HG02759 (cell line): ENCODE measurements around the gene PPP5C.
"Not testable (repeated sequence)": the region's sequence is repeated elsewhere in the genome, so short reads cannot be mapped to it uniquely, and the experiment has no call there.

Experiments used
- ATAC-seq: cut with Tn5 transposase; IDR thresholded peaks from one replicate; pipeline ENCODE4 v1.9.1; 2021; ENCODE audit warnings: mild to moderate bottlenecking, moderate library complexity; ENCODE audit not compliant: unreplicated experiment

The PPP5C gene

DNA sequence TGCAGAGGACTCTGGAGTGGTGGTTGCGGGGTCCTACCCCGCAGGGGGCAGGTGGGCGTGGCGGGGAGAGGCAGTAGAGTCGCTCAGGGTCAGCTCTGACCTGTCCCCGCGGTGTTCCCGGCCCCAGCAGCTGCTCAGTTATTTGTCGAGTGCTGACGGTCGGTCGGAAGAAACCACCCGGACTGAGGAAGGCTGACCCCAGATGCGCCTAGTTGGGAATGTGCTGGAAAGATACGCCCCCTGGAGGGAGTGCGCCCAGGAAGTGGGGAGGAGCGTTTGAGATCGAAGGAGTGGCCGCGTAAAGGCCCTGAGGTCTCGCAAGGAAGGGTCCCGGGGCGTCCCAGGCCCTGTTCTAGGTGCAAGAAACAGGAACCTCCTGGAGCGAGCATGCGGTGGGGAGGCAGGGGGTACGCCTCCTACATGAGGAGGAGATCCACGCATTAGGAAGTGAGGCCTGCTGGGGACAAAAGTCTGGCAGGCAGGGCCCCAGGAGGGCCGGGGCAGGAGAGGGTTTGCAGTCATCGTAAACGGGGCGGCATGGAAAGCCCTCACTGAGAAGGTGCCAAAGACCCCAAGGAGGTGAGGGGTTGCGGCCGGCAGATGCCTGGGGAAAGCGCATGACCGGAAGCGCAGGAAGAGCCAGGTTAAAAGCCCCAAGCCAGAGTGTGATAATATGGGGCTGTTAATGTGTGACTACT lies 57.3 kb downstream of the PPP5C start:
- no peak for ATAC-seq

DNA sequence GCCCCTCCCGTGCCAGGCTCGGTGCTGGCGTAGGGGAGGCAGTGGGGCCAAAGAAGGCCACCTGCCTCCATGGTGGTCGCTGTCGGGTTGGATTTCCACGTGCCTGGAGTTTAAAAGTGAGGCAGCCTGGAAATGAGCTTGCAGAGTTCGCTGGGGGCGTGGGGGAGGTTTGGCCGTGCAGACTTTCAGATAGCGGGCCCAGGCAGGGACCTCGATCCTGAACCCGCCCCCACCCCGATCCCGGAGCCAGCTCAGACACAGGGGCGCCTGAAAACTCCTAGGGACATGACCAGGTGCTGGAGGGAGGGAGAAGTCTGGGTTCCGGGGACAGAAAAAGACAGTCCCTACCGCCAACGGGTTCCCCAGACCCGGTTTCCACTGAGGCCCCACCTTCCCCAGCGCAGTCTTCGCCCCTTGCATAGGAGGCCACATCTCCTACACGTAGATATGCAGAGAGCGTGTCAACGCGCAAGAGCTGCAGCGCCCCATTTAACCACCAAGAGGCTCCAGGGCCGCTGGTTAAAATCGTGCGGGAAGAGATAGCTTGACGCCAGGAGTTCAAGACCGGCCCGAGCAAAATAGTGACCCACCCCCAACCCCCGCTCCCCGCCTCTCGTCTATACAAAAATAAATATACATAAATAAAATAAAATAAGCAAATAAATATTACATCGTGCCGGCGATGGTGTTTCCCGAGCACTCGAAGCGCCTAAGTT lies 58.0 kb downstream of the PPP5C start:
- no peak for ATAC-seq

DNA sequence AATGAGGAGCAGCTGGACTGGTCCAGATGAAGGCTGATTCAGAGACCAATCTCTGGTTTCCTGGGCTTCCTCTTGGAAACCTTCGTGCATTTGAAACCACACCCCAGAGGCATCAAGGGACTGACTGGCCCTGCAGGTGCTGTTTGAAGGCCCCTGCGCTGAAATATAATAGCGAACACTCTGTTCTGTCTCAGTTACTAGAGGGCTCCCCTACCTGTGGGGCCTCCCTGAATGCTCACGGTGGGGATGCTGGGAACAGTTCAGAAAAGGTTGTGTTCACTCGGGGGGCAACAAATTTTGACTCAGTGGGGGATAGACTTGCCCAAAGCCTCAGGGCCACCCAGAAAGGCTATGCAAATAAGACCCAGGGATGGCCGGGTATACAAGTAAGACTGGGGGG lies 60.1 kb downstream of the PPP5C start:
- ATAC-seq, result no peak

DNA sequence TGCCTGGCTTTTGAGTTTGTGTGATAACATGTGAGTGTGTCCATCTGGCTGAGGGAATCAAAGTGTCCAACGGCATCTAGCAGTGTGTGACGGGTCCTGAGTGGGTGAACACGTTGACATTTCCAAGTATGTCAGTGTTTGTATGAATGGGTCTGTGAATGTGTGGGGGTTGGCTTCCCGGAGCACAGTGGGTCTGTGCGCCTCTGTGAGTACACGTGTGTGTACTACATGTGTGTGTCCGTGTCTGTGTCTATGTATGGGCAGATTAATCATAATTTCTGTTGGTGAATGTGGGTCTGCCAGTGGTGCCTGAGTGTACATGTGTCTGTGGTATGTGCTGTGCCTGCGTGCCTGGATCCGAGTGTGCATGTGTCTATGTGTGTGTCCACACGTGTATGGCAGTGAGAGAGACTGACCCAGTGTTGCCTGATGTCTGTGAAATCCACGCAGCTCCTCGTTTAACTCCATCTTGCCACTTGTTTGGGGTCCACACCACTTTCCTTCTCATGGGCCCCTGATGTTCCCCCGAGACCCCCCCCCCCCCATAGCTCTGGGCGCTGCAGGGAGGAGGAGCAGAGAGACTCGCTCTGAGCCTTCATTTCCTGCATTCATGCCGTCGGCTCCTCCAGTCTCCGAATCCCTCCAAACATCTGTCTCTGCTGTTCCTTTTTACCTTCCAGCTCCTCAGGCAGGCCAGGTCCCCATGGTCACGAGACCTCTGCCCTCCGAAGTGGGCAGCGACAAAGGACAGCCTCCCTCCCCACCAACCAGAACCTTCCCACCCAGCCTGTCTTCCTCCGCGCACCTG lies 61.2 kb downstream of the PPP5C start:
- ATAC-seq, result no peak

DNA sequence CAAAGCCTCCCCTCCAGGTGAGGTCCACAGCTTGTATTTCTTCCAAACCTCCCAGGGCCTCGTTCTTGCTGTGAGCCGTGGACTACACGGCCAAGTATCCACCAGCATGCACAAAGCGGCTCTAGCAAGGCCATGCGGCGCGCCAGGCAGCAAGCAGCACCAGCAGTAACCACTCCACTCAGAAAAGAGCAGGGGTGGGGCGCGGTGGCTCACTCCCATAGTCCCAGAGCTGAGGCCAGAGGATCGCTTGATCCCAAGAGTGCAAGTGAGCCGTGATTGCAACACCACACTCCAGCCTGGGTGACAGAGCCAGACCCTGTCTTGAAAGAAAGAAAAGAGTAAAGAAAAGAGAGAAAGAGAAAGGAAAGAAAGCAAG lies 61.8 kb downstream of the PPP5C start:
- ATAC-seq, result no peak

DNA sequence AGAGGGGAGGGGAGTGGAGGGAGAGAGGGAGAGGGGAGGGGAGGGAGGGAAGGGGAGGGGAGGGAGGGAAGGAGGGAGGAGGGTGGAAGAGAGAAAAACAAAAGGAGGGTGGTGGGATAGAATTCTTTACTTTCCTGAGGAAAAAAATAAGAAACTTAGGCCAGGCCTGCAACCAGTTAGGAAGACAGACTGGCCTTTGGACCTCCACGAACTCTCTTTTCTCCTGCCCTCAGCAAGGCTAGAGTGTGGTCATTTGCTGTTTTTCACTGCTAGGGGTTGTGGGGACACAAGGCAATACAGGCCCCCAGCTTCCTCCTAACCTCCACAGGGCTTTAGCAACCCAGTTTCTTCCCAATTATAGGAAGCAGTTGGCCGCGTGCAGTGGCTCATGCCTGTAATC lies 62.3 kb downstream of the PPP5C start:
- ATAC-seq, result no peak

DNA sequence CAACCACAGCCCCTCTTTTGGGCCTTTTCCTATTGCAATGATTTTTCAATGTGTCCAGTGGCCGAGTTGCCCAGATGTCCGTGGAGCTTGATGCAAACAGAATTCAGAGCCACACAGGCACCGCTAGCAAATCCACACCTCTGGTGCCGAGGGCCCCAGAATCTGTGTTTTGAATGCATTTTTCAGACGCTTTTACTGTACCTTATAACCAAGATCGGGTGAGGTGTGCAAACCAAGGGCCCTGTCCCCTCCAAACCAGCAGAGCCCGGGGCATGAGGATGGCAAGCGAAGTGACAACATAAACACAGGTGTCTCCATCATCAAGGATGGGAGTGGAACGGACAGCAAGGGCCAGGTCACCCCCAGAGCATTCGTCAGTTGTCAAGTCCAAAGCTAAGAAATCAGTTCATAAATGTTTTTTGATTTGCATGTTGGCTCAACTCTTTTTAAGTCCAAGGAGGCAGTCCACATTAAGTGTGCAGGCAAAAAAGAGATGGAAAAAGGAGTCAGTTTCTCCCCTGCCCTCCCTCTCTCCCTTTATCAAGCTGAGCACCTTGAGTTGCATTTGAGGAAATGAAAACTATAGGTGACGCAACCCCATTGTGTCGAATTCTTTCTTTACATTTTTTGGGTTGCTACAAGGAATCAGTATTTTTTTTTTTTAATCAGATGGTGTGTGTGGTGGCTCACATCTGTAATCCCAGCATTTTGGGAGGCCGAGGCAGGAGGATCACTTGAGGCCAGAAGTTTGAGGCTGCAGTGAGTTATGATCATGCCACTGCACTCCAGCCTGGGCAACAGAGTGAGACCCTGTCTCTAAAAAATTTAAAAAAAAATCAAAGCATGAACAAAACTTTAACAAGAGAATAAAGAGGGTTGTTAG lies 63.6 kb downstream of the PPP5C start:
- no peak for ATAC-seq

DNA sequence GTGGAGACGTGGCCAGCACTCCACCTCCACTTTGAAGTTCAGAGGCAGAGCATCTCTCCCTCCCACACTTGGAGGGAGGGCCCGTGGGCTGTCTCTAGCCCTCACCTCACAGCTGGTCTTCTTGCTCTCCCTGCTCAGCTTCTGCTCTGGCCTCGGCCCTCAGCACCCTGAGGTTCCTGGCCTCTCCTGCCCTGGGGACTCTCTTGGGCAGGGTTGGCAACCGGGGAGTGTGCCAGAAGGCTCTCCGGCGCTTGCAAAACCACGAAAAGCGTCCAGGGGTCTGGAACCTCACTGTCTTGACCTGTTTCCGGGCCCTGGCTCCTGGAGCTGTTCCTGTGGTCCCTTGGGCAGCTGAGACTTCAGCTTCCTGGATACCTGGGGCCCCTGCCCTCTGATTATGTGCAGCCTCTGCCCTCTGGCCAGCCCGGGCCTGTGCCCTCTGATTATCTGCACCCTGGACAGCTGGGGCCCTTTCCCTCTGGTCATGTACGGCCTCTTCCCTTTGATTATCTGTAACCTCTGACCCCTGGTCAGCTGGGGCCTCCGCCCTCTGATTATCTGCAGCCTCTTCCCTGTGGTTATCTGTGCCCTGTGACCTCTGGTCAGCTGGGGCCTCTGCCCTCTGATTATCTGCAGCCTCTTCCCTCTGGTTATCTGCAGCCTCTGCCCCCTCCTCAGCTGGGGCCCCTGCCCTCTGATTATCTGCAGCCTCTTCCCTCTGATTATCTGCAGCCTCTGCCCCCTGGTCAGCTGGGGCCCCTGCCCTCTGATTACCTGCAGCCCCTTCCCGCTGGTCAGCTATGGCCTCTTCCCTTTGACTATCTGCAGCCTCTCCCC lies 64.4 kb downstream of the PPP5C start:
- no peak for ATAC-seq

DNA sequence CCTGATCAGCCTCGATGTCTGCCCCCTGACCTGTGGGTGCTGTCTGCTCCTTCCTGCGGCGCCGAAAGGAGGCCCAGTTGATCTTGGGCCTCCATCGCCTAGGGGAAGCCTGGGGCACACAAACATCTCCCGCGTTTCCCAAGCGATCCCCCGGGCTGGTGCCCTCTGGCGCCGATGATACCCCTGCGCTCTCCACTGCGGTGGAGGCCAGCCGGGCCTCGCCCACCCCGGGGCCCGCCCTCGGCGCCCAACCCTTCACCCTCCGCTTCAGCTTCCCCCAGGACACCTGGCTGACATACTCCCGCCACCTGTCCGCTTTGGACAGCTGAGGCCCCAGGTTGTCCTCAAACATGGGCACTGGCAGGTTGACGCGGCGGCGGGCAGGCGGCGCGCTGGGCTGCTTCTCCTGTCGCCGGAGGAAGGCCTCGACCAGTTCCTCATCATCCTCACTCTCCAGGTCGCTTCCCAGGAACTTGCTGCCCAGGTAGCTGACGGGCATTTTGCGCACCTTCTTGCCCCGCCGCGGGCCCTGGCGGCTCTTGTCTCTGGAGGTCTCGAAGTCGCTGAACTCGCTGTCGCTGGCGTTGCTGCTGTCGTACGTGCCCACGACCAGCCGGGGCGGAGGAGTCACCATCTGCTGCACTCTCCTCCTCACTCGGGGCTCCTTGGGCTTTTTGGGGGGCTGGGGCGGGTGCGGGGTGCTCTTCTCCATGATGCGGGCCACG lies 65.2 kb downstream of the PPP5C start:
- ATAC-seq, result no peak

DNA sequence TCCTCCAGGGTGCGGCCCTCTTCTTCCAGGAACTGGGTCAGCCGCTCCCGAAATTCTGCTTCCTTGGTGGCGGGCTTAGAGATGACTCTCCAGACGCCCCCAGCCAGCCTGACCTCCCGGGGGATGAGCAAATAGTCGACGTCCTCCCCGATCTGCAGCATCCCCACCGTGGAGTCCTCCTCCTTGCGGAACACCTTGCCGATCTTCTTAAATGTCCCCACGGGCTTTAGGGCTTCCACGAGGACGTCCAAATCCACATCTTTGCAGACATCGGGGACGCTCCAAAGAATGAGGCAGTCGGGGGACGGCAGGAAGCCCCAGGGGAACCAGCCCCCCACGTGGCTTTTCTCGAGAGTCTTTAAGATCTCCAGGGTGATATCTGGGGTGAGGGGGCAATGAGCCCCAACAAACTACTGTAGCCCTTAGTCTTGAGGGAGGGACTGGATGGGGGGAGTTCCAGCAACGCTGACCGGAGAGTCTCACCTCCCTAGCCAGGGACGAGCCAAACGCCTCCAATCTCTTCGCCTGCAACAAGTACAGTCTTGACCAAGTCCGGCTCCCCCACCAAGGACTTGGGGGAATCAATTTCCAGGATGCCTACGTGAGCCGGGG lies 65.9 kb downstream of the PPP5C start:
- ATAC-seq, result no peak

DNA sequence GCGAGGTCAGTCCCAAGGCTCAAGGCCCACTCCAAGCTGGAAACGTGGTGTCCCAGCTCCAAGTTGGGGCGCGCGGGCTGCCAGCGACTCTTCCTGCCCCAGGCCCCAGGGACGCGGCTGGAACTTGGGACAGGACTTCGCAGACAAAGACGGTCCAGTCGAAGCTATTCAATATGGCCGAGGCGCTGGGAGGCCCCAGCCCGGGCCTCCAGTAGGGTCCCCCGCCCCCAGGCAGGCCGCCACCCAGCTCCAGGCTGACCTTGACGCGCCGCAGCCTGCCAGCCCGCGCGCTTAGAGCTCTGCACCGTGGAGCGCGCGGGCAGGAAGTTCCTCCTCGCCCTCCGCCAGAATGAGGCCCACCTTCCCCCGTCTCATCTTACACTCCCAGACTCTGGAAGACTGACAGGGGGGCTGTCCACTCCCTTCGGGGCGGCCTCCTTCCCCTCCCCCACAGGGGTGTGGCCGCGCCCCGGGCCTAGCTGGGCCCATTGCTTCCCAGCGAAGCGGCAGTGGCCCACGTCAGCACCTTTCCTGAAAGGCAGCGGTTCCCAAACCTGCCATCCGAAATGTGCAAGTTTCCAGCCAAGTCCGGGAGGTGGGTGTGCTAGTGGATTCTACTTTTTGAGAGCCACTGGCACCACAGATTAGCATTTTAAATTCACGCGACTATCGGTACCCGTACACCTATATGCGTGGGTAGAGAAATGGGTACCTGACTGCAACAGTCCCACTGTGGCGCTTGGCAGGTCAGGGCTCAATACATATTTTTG lies 66.6 kb downstream of the PPP5C start, which contains the start of gene CCDC8:
Gene CCDC8, minus strand, starts transcription at position 303 of the 770 bp plus-strand sequence. CDS start 754 bp downstream, outside the sequence.
- ATAC-seq, result no peak

DNA sequence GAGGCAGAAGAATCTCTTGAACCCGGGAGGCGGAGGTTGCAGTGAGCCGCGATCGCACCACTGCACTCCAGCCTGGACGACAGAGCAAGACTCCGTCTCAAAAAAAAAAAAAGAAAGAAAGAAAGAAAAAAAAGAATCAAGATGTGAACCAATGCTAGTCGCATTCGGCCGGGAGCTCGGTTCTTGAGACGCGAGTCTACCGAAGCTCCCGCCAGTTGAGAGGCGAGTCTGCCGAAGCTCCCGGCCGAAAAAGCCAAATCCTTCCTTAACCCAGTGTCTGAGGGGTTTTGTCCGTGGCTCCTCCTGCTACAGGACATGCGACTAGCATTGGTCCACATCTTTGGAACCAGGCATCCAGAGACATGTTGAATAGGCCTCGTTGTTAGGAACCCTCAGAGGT lies 68.0 kb downstream of the PPP5C start:
- ATAC-seq, result not testable (repeated sequence)

DNA sequence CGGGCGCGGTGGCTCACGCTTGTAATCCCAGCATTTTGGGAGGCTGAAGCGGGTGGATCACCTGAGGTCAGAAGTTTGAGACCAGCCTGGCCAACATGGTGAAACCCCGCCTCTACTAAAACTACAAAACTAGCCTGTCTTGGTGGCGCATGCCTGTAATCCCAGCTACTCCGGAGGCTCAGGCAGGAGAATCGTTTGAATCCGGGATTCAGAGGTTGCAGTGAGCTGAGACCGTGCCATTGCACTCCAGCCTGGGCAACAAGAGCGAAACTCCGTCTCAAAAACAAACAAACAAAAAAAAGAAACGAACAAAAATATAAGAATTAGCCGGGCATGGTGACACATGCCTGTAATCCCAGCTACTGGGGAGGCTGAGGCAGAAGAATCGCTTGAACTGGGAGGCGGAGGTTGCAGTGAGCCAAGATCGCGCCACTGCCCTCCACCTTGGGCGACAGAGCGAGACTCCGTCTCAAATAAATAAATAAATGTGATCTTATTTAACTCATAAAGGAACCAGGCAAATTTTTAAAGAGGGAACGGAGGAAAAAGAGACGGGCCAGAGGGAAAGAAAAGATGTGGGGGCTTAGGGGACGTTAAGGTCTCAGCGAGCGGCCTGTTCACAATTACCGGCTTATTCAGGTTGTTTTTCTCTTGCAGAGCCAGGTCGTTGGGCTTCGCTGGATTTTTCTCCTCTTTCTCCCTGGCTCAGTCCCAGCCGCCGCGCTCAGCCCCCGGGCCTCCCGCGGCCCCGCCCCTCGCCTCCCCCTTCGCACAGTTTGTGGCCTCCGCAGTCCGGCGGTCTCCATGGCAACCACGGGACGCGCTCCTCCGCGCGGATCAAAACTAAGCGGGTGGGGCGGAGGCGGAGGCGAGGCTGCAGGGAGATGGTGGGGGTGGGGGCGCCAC lies 69.2 kb downstream of the PPP5C start:
- ATAC-seq, result not testable (repeated sequence)

DNA sequence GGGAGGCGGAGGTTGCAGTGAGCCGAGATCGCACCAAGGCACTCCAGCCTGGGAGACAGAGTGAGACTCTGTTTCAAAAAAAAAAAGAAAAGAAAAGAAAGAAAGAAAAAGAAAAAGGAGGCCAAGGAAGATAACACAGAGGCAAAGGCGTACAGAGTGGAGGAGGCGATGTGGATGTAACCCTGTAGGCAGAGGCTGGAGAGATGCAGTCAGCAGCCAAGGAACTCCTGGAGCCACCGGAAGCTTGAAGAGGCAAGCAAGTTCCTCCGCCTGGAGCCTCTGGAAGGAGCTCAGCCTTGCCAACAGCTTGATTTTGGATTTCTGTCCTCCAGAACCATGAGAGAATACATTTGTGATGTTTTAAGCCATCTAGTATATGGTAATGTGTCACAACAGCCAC lies 73.2 kb downstream of the PPP5C start:
- ATAC-seq, result no peak

DNA sequence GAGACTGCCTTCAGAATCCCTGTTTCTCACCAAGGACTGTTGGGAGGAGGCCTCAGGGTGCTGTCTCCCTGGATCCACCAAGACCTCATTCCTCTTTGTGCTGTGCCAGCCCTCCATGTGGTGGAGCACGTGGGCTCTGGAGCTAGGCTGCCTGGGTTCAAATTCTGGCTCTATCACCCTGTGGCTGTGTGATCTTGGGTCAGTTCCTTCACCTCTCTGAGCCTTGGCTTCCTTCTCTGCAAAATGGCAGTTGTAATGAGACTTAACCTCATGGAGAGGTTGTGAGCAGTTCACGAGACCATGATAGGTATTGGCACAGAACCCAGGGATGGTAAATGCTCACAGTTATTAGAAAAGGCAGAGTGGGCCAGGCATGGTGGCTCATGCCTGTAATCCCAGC lies 75.5 kb downstream of the PPP5C start:
- no peak for ATAC-seq

DNA sequence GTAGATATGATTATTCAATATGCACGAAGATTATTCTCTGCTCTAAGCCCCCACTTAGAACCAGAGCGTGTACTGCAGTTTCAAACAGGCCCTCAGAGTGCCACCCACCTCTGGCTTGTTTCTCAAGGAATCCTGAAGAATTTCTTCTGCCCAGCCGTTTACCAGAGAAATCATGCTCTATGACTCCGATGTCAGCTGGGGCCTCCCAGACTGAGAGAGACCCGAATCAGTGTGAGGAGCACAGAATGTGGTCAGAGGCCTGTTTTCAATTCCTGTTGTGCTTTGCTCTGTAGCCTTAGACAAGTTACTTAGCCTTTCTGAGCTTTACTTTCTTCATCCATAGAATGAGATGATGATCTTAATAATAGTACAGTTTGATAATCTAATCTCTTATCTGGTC lies 76.3 kb downstream of the PPP5C start:
- no peak for ATAC-seq

DNA sequence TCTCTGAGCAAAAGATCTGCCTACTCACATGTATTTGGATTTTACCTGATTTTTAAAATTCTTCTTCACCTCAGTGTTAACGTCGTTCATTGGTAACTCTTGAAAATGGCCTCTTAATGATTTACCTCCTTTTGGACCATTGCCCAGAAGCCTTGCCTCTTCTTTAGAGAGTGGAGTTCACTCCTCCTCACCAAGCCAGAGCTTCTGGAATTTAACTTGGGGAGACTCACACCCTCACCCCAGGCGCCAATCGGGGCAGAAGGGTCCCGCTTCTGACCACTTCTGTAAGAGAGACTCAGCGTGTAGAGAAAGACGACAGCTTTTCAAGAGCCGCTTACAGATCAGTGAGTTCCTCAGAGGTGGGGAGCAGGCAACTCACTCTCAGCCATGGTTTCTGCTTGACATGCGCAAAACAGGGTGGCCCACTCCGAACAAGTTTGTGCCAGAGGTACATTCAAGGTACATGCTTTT lies 79.2 kb downstream of the PPP5C start:
- ATAC-seq, result no peak
